ENCODE data around the gene ZNF280C.

DNA sequence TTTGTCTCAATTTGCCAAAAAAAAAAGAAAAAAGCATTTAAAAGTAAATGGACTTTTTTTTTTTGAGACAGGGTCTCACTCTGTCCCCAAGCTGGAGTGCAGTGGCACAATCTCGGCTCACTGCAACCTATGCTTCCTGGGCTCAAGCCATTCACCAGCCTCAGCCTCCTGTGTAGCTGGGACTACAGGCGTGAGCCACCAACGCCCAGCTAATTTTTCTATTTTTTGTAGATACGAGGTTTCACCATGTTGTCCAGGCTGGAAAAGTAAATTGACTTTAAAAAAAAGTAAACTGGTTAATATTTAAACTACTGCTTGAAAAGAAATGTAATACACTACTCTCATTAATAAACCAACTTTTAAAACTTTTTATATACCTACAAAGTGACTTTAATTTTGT is 108.9 kb downstream of the ZNF280C start:
- no peak for TF ChIP-seq POLR2A (IDR thresholded peaks at IDR 0.05; ENCODE audit: extremely low read depth, insufficient read length)
- TF ChIP-seq CTCF (IDR thresholded peaks at IDR 0.05; ENCODE audit: low read depth, low read length) = no peak
- no peak for TF ChIP-seq MAX (IDR thresholded peaks at IDR 0.05; ENCODE audit: low read depth, low read length)

Data from NB4 (cell line).